ENCODE data around the gene MYRF. TPM values are rescaled to one million over a fixed set of nuclear protein-coding genes. Genes with fewer than 3 reads are reported as not detected.

The MYRF gene
- total RNA-seq, 1 donor from 2014 or later = 39.5 TPM

DNA sequence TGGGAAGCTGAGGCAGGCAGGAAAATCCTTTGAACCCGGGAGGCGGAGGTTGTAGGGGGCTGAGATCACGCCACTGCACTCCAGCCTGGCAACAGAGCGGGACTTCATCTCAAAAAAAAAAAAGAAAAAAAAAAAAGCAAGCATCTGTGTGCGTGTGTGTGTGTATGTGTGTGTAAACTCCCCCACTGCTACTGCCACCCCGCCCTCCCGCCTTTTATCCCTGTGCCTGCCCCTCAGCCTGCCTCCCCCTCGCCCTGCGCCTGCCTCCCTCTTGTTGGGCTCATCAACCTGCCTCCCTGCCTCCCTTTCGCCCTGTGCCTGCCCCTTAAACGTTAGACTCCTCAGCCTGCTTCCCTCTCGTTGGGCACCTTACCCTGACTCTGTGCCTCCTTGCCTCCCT, 22.0 kb downstream of the MYRF start:
- FAIRE-seq = no peak
- H3K4me3 Mint-ChIP-seq (ENCODE audit: unreplicated experiment) = no peak overlapping the region

DNA sequence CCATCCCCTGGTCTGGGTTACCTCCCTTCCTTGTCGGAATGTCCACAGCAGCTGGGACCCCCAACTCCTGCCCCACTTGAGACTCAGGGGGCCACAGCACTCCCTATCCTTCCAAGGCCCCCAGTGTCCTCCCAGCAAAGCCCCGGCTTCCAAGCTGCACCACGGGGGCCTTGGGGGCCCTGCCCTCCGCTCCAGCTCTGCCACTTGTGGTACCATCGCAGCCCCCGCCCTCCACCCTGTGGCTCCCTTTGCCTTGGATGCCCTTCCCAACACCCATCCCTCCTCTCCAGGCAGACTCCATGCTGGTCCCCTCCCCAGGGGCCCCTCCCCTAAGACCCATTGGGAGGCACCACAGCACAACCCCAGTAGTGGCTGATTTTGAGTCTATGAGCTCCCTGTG, 22.7 kb downstream of the MYRF start:
- Histone ChIP-seq H3K9me3 (ENCODE audit: insufficient read depth, low read depth, low read length) (no peaks in the 10 kb centered on the region), H2AFZ (ENCODE audit: low read depth, low read length) (no peak overlapping the region), H3K9ac (ENCODE audit: low read length) (no peak overlapping the region), H3K27ac (ENCODE audit: low read depth, low read length) (no peak overlapping the region), H3K79me2 (ENCODE audit: insufficient read depth, low read length) (no peaks in the 10 kb centered on the region), H3K4me1 (ENCODE audit: insufficient read depth, low read length) (peaks cover 3% of the 10 kb centered on the region), H3K4me2 (ENCODE audit: low read length) (no peak overlapping the region), H3K27me3 (ENCODE audit: insufficient read depth, low read length) (no peaks in the 10 kb centered on the region), H3K4me3 (ENCODE audit: insufficient read depth, low read depth, low read length) (no peak overlapping the region), H4K20me1 (ENCODE audit: insufficient read depth, low read length) (peaks cover 6% of the 10 kb centered on the region), H3K36me3 (ENCODE audit: insufficient read depth, low read length) (no peaks in the 10 kb centered on the region)
- Mint-ChIP-seq H3K27ac (ENCODE audit: unreplicated experiment) (no peak overlapping the region), H3K4me3 (ENCODE audit: unreplicated experiment) (no peak overlapping the region), H3K9me3 (ENCODE audit: unreplicated experiment) (no peaks in the 10 kb centered on the region), H3K27me3 (ENCODE audit: low read depth, unreplicated experiment) (no peaks in the 10 kb centered on the region), H3K36me3 (ENCODE audit: low read depth, unreplicated experiment) (peaks cover 6% of the 10 kb centered on the region), H3K4me1 (ENCODE audit: low read depth, unreplicated experiment) (no peaks in the 10 kb centered on the region)
- no peak for TF ChIP-seq EZH2 (IDR thresholded peaks at IDR 0.05; ENCODE audit: insufficient read depth, low read length)
- TF ChIP-seq, protein P1, sequence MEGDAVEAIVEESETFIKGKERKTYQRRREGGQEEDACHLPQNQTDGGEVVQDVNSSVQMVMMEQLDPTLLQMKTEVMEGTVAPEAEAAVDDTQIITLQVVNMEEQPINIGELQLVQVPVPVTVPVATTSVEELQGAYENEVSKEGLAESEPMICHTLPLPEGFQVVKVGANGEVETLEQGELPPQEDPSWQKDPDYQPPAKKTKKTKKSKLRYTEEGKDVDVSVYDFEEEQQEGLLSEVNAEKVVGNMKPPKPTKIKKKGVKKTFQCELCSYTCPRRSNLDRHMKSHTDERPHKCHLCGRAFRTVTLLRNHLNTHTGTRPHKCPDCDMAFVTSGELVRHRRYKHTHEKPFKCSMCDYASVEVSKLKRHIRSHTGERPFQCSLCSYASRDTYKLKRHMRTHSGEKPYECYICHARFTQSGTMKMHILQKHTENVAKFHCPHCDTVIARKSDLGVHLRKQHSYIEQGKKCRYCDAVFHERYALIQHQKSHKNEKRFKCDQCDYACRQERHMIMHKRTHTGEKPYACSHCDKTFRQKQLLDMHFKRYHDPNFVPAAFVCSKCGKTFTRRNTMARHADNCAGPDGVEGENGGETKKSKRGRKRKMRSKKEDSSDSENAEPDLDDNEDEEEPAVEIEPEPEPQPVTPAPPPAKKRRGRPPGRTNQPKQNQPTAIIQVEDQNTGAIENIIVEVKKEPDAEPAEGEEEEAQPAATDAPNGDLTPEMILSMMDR (IDR thresholded peaks at IDR 0.05; ENCODE audit: insufficient read depth, low read depth, low read length) = no peak
- DNase-seq (ENCODE audit: low read depth) (no peak), FAIRE-seq (no peak)

More for the DNA sequence above, 22.0 kb downstream of the MYRF start:
- Histone ChIP-seq H4K20me1 (ENCODE audit: insufficient read depth, low read length) (peaks cover 6% of the 10 kb centered on the region), H3K27me3 (ENCODE audit: insufficient read depth, low read length) (no peaks in the 10 kb centered on the region), H3K27ac (ENCODE audit: low read depth, low read length) (no peak overlapping the region), H3K4me1 (ENCODE audit: insufficient read depth, low read length) (peaks cover 9% of the 10 kb centered on the region), H3K4me2 (ENCODE audit: low read length) (no peak overlapping the region), H3K4me3 (ENCODE audit: insufficient read depth, low read depth, low read length) (no peak overlapping the region), H3K79me2 (ENCODE audit: insufficient read depth, low read length) (no peaks in the 10 kb centered on the region), H3K9ac (ENCODE audit: low read length) (no peak overlapping the region), H2AFZ (ENCODE audit: low read depth, low read length) (no peak overlapping the region), H3K36me3 (ENCODE audit: insufficient read depth, low read length) (no peaks in the 10 kb centered on the region), H3K9me3 (ENCODE audit: insufficient read depth, low read depth, low read length) (no peaks in the 10 kb centered on the region)
- peaks cover 6% of the 10 kb centered on the region for H3K36me3 Mint-ChIP-seq (ENCODE audit: low read depth, unreplicated experiment)
- H3K9me3 Mint-ChIP-seq (ENCODE audit: unreplicated experiment) = no peaks in the 10 kb centered on the region
- TF ChIP-seq, protein P1 (IDR thresholded peaks at IDR 0.05; ENCODE audit: insufficient read depth, low read depth, low read length) = no peak
- TF ChIP-seq EZH2 (IDR thresholded peaks at IDR 0.05; ENCODE audit: insufficient read depth, low read length) = no peak
- no peak overlapping the region for H3K27ac Mint-ChIP-seq (ENCODE audit: unreplicated experiment)
- H3K4me1 Mint-ChIP-seq (ENCODE audit: low read depth, unreplicated experiment) = no peaks in the 10 kb centered on the region
- DNase-seq (ENCODE audit: low read depth) = no peak
- no peaks in the 10 kb centered on the region for H3K27me3 Mint-ChIP-seq (ENCODE audit: low read depth, unreplicated experiment)

GRCh38 chr11:61775606-61776554, 23.4 kb downstream of the MYRF start:
- Histone ChIP-seq H3K4me3 (ENCODE audit: insufficient read depth, low read depth, low read length) (no peak overlapping the region), H3K27ac (ENCODE audit: low read depth, low read length) (no peak overlapping the region), H3K4me2 (ENCODE audit: low read length) (no peak overlapping the region), H3K9me3 (ENCODE audit: insufficient read depth, low read depth, low read length) (no peaks in the 10 kb centered on the region), H3K79me2 (ENCODE audit: insufficient read depth, low read length) (no peaks in the 10 kb centered on the region), H2AFZ (ENCODE audit: low read depth, low read length) (no peak overlapping the region), H3K27me3 (ENCODE audit: insufficient read depth, low read length) (no peaks in the 10 kb centered on the region), H3K36me3 (ENCODE audit: insufficient read depth, low read length) (no peaks in the 10 kb centered on the region), H3K4me1 (ENCODE audit: insufficient read depth, low read length) (peaks cover 3% of the 10 kb centered on the region), H4K20me1 (ENCODE audit: insufficient read depth, low read length) (peaks cover 6% of the 10 kb centered on the region), H3K9ac (ENCODE audit: low read length) (no peak overlapping the region)
- TF ChIP-seq EZH2 (IDR thresholded peaks at IDR 0.05; ENCODE audit: insufficient read depth, low read length) = no peak
- TF ChIP-seq, protein P1 (IDR thresholded peaks at IDR 0.05; ENCODE audit: insufficient read depth, low read depth, low read length) = no peak
- Mint-ChIP-seq H3K27ac (ENCODE audit: unreplicated experiment) (no peak overlapping the region), H3K4me3 (ENCODE audit: unreplicated experiment) (no peak overlapping the region), H3K36me3 (ENCODE audit: low read depth, unreplicated experiment) (peaks cover 6% of the 10 kb centered on the region), H3K27me3 (ENCODE audit: low read depth, unreplicated experiment) (no peaks in the 10 kb centered on the region), H3K4me1 (ENCODE audit: low read depth, unreplicated experiment) (no peaks in the 10 kb centered on the region), H3K9me3 (ENCODE audit: unreplicated experiment) (no peaks in the 10 kb centered on the region)
- FAIRE-seq (no peak), DNase-seq (ENCODE audit: low read depth) (no peak)
